Activated CD8-positive, alpha-beta T cell treated with anti-CD3 and anti-CD28 coated beads, Interleukin-2, amount 10 ng/mL, durations not matched to agents 7 days and 5 days (primary cell): ENCODE measurements around the gene MFNG. TPM values are rescaled to one million over a fixed set of nuclear protein-coding genes. Genes with fewer than 3 reads are reported as not detected.

Experiments used
- ATAC-seq: fragments of 150-1000 bp; cut with Tn5 transposase; one replicate; pipeline ENCODE4 v1.10.0; 2021; ENCODE audit warnings: moderate library complexity
- CTCF ChIA-PET: fragments of 350-600 bp; sonication (Branson Sonifier 250); formaldehyde crosslinking; loops from one replicate; lab custom pipeline; 2021; ENCODE audit warnings: antibody characterized with exemption; lab: Charles Lee
- POLR2A ChIA-PET: fragments of 350-600 bp; sonication (Branson Sonifier 250); formaldehyde crosslinking; loops from one replicate; lab custom pipeline; 2021; ENCODE audit warnings: antibody characterized with exemption; lab: Charles Lee
- DNase-seq: peaks from one replicate; pipeline ENCODE4 v3.0.0-alpha.2; 2020
- H3K27ac Mint-ChIP-seq: one replicate; pipeline ENCODE4 v1.8.0; 2021; ENCODE audit warnings: mild to moderate bottlenecking, mixed read lengths
- H3K27me3 Mint-ChIP-seq: one replicate; pipeline ENCODE4 v1.8.0; 2021; ENCODE audit warnings: low read depth, mixed read lengths
- H3K36me3 Mint-ChIP-seq: one replicate; pipeline ENCODE4 v1.8.0; 2021; ENCODE audit warnings: low read depth, mixed read lengths
- H3K4me1 Mint-ChIP-seq: one replicate; pipeline ENCODE4 v1.8.0; 2021; ENCODE audit warnings: low read depth, mixed read lengths
- H3K4me3 Mint-ChIP-seq: one replicate; pipeline ENCODE4 v1.8.0; 2021; ENCODE audit warnings: mild to moderate bottlenecking, mixed read lengths
- H3K9me3 Mint-ChIP-seq: one replicate; pipeline ENCODE4 v1.8.0; 2022; ENCODE audit warnings: mixed read lengths; ENCODE audit not compliant: insufficient read depth
- total RNA-seq, 2 experiments: library from RNA; stranded (reverse); gene quantifications; one replicate each; pipeline ENCODE4 v1.2.3, GENCODE V29; 2021

MFNG gene
- total RNA-seq, 2 experiments from 2014 or later = 227 to 232 TPM

DNA sequence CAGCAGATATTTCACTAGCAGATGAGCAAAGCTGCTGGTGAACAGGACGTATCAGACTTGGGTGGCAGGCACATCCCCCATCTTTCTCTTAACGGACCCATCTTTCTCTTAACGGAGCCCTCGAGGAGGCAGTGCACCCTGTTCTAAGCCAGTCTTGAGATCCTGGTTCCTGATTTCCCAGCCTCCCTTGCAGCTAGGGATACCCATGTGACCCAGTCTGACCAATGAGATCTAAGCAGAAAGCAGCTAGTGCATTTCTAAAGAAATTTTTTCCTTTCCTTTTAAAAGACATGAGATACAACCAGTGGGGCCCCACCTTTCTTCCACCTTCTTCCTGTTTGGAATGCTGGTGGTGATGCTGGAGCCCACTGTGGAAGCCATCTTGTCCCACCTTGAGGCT, 45.3 kb downstream of the MFNG start:
- DNase-seq = no peak
- POLR2A ChIA-PET = no interaction called here
- CTCF ChIA-PET = interaction anchor here (0.8 to 4.7 kb wide), 3 partner anchors 12 to 173 kb away, joined by 3 to 24 read pairs (median 3); no protein-coding TSS in a partner anchor

DNA sequence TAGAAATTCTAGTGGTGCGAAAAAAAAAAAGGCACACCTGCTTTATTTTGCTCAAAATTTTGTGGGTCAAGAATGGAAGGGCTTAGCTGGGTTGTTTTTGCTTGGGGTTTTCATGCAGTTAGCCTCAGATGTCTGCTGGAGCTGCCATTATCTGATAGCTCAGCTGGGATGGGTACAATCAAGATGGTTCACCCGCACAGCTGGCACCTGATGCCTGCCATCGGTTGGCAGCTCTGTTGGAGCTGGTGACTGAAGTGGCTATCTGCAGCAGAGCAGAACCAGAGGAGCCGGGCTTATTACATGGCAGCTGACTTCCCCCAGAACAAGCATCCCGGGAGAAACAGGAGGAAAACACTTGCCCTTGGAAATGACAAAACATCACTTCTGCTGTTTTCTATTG, 46.8 kb downstream of the MFNG start:
- Mint-ChIP-seq H3K27ac (no peak overlapping the region), H3K36me3 (peaks cover 2% of the 10 kb centered on the region), H3K9me3 (no peaks in the 10 kb centered on the region), H3K27me3 (peaks cover 3% of the 10 kb centered on the region), H3K4me3 (no peak overlapping the region), H3K4me1 (peaks cover 6% of the 10 kb centered on the region)
- DNase-seq (no peak), ATAC-seq (no peak)
- POLR2A ChIA-PET = interaction anchor here (0.6 kb wide), 1 partner anchor 15 kb away, joined by 4 read pairs; no protein-coding TSS in a partner anchor
- CTCF ChIA-PET = interaction anchor here (1.3 to 4.7 kb wide), 2 partner anchors 10 to 172 kb away, joined by 3 to 24 read pairs; no protein-coding TSS in a partner anchor

More for the DNA sequence above, 45.3 kb downstream of the MFNG start:
- ATAC-seq = no peak
- Mint-ChIP-seq H3K9me3 (no peaks in the 10 kb centered on the region), H3K4me3 (no peak overlapping the region), H3K36me3 (peaks cover 2% of the 10 kb centered on the region), H3K4me1 (peaks cover 6% of the 10 kb centered on the region), H3K27ac (no peak overlapping the region), H3K27me3 (peaks cover 3% of the 10 kb centered on the region)

DNA sequence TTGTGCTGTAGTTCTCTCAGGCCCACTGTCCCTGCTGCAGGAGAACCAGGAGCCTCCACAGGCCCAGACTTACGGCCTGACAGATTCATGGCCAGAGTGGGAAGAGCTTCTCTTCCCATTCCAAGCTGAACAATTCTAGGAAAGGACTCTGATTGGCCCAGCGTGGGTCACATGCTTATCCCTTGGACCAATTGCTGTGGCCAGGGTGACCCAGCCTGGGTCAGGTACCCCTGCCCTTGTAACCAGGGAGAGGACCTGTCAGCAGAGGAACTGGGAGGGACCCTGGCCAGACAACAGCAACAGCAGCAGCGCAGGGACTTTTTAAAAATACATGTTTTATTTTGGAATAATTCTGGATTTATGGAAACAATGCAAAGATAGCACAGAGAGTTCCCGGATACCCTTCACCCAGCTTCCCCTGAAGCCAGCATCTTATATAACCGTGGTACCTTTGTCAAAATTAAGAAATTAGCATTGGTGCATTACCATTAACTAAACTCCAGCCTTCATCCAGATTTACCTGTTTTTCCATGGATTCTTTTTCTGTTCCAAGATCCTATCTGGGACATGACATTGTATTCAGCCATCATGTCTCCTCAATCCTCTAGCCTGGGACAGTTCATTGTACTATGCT, 50.1 kb downstream of the MFNG start:
- peaks cover 5% of the 10 kb centered on the region for H3K36me3 Mint-ChIP-seq
- CTCF ChIA-PET = no interaction called here
- ATAC-seq = no peak
- DNase-seq = no peak
- peaks cover 12% of the 10 kb centered on the region for H3K4me1 Mint-ChIP-seq
- H3K27me3 Mint-ChIP-seq = peaks cover 3% of the 10 kb centered on the region
- POLR2A ChIA-PET = no interaction called here
- no peaks in the 10 kb centered on the region for H3K9me3 Mint-ChIP-seq
- H3K4me3 Mint-ChIP-seq = no peak overlapping the region
- no peak overlapping the region for H3K27ac Mint-ChIP-seq

DNA sequence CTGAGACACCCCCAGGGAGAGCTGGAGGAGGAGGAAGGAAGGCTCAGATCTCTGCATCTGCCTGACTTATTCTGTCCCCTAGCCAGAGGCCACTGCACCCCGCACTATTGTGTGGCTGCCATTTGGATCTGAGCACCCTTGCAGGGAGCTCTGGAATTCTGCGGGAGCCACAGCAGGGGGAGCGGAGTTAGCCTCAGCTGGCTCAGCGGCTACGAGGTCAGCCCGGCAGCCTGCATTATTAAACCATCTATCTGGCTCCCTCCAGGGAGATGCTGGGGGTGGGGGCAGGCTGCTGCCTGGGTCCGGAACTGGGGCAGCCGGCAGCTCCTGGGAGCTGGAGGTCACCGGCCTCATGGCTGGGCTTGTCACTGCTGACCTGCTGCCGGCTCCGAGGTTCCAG, 52.4 kb downstream of the MFNG start:
- no peak overlapping the region for H3K27ac Mint-ChIP-seq
- ATAC-seq (no peak), DNase-seq (no peak)
- peaks cover 13% of the 10 kb centered on the region for H3K27me3 Mint-ChIP-seq
- ChIA-PET POLR2A (interaction anchor here (0.6 kb wide), 1 partner anchor 189 kb away, joined by 3 read pairs; no protein-coding TSS in a partner anchor), CTCF (interaction anchor here (0.8 to 1.4 kb wide), 2 partner anchors 24 to 82 kb away, joined by 3 to 7 read pairs; no protein-coding TSS in a partner anchor)
- H3K36me3 Mint-ChIP-seq = peaks cover 3% of the 10 kb centered on the region
- H3K4me3 Mint-ChIP-seq = no peak overlapping the region
- peaks cover 12% of the 10 kb centered on the region for H3K4me1 Mint-ChIP-seq
- no peaks in the 10 kb centered on the region for H3K9me3 Mint-ChIP-seq

- H3K9me3 Mint-ChIP-seq = no peaks in the 10 kb centered on the region
- ATAC-seq = no peak
- ChIA-PET POLR2A (no interaction called here), CTCF (no interaction called here)
- H3K4me1 Mint-ChIP-seq = peaks cover 14% of the 10 kb centered on the region
- no peak for DNase-seq
- peaks cover 3% of the 10 kb centered on the region for H3K36me3 Mint-ChIP-seq
- no peak overlapping the region for H3K4me3 Mint-ChIP-seq
- peak overlapping the region; percentile 25 for H3K27ac Mint-ChIP-seq
- H3K27me3 Mint-ChIP-seq = peaks cover 24% of the 10 kb centered on the region
Measured at GRCh38 chr22:37432708-37433054, 53.5 kb downstream of the MFNG start.

DNA sequence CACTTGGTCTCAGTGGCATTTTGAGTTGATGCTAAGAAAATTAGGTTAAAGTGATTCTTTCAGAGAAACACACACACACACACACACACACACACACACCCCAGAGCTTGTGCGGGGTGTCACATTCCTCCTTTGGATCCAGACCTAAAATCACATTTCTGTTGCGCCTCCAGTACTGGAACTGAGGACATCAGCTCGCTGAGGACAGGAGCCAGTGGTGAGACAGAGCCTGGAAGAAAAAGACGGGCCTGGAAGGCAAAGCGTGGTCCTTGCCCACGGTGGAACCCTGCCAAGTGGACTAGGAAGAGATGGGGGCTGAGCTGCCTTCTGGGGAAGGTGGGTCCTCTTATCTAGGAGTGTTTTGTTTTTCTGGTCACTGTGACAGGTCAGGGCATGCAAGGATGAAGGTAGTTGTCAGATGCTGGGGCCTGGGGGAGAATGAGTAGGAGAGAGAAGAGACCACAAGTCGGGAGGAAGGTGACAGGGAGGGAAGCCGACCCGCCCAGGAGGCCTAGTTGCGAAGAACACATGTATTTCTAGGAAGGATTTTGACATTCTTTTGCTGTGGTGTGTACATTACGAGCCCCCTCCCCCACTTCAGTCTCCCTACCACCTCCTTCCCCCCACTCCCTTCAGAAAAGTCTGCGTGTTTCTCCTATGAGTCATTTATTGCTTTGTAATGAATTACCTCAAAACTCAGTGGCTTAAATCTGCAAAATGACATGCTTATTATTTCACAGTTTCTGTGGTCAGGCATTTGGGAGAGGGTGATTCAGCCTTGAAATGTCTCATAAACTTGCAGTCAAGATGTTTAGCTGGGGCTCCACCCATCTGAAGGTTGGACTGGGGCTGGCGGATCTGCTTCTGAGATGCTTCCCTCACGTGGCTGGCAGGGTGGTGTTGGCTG, 54.1 kb downstream of the MFNG start:
- Mint-ChIP-seq H3K4me3 (no peak overlapping the region), H3K36me3 (peaks cover 3% of the 10 kb centered on the region), H3K9me3 (no peaks in the 10 kb centered on the region), H3K4me1 (peaks cover 14% of the 10 kb centered on the region), H3K27ac (peak overlapping the region; percentile 25), H3K27me3 (peaks cover 24% of the 10 kb centered on the region)
- ATAC-seq = no peak
- ChIA-PET CTCF (interaction anchor here (0.9 to 4.8 kb wide), 4 partner anchors 10 to 164 kb away, joined by 3 to 61 read pairs (median 11); no protein-coding TSS in a partner anchor), POLR2A (interaction anchor here (0.6 to 1.4 kb wide), 2 partner anchors 101 to 115 kb away, joined by 3 to 4 read pairs; no protein-coding TSS in a partner anchor)
- no peak for DNase-seq

DNA sequence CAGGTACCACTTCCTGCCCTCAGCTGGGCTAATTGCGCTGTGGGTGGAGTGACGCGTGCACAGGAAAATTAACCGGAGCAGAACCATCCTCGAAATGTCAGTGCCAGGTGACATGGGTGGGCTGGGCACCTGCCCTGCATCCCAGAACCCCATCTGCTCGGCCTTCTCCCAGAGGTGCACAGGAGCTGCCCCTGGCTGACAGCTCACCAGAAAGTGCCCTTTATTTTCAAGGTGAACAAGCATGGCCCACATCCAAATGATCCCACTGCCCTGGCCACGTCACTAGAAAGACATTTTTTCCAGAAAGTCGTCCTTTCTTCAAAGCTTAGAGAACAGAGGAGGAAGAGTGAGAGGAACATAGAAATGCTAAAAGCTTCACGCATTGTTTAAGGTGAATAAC, 54.8 kb downstream of the MFNG start:
- Mint-ChIP-seq H3K27ac (no peak overlapping the region), H3K4me3 (no peak overlapping the region), H3K36me3 (peaks cover 3% of the 10 kb centered on the region), H3K27me3 (peaks cover 30% of the 10 kb centered on the region), H3K9me3 (no peaks in the 10 kb centered on the region), H3K4me1 (peaks cover 18% of the 10 kb centered on the region)
- ATAC-seq (no peak), DNase-seq (no peak)
- CTCF ChIA-PET = interaction anchor here (0.9 to 4.8 kb wide), 4 partner anchors 11 to 164 kb away, joined by 3 to 61 read pairs (median 11); no protein-coding TSS in a partner anchor
- POLR2A ChIA-PET = interaction anchor here (0.6 to 1.4 kb wide), 2 partner anchors 100 to 115 kb away, joined by 3 to 4 read pairs; no protein-coding TSS in a partner anchor

- H3K27me3 Mint-ChIP-seq = peaks cover 34% of the 10 kb centered on the region
- no peak for ATAC-seq
- H3K4me1 Mint-ChIP-seq = peaks cover 21% of the 10 kb centered on the region
- H3K27ac Mint-ChIP-seq = peak overlapping the region; percentile 27
- H3K4me3 Mint-ChIP-seq = no peak overlapping the region
- no peaks in the 10 kb centered on the region for H3K9me3 Mint-ChIP-seq
- CTCF ChIA-PET = interaction anchor here (1.4 to 4.8 kb wide), 5 partner anchors 10 to 163 kb away, joined by 3 to 61 read pairs (median 12); no protein-coding TSS in a partner anchor
- peaks cover 3% of the 10 kb centered on the region for H3K36me3 Mint-ChIP-seq
- POLR2A ChIA-PET = interaction anchor here (1.4 kb wide), 1 partner anchor 114 kb away, joined by 4 read pairs; no protein-coding TSS in a partner anchor
- no peak for DNase-seq
Measured at GRCh38 chr22:37430941-37431340, 55.2 kb downstream of the MFNG start.

DNA sequence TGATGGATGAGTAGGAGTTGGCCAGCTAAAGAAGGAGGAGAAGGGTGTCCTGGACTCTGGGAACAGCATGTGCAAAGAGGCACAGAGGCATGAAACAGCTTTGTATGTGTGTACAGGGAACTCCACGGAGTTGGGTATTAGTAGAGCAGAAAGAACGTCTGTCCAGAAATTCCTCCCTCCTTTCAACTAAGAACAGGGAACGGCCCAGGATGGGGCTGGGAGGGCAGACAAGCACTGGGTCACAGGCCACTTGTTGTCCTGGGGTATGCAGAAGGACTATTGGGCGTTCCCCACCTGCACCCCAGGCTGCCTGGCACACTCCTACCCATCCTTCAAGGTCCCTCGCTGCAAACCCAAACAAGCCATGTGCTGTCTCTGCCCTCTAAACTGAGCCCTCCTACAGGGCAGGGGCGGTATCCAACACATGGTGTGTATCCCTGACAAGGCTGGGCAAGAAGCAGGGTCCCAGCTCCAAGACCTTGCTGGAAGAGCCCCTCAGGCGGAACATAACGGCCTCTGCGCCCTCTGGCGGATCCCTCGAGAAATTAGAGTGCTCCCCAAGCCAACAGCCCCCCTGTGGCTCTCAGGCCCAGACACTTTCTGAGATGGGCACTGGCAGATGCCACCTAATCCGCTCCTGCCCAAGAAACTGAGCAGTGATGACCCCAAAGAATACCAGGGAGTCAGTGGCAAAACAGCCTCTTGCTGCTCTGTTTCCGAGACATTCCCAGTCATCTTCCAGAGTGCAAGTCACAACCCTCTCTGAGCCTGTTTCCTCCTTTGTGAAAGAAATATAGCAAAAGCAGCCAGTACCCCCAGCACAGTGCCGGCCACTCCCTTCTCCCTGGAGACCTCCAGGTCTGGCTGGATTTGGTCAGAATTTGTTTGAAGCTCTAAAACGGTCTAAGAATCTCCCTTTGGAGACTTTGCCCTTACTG, 57.3 kb downstream of the MFNG start:
- DNase-seq (peak; percentile 71), ATAC-seq (peak; percentile 66)
- H3K27me3 Mint-ChIP-seq = peaks cover 54% of the 10 kb centered on the region
- ChIA-PET POLR2A (no interaction called here), CTCF (interaction anchor here (0.7 to 4.8 kb wide), 19 partner anchors 10 to 187 kb away, joined by 3 to 61 read pairs (median 4); no protein-coding TSS in a partner anchor)
- peaks cover 21% of the 10 kb centered on the region for H3K4me1 Mint-ChIP-seq
- no peak overlapping the region for H3K27ac Mint-ChIP-seq
- no peak overlapping the region for H3K4me3 Mint-ChIP-seq
- H3K36me3 Mint-ChIP-seq = peaks cover 3% of the 10 kb centered on the region
- no peaks in the 10 kb centered on the region for H3K9me3 Mint-ChIP-seq

DNA sequence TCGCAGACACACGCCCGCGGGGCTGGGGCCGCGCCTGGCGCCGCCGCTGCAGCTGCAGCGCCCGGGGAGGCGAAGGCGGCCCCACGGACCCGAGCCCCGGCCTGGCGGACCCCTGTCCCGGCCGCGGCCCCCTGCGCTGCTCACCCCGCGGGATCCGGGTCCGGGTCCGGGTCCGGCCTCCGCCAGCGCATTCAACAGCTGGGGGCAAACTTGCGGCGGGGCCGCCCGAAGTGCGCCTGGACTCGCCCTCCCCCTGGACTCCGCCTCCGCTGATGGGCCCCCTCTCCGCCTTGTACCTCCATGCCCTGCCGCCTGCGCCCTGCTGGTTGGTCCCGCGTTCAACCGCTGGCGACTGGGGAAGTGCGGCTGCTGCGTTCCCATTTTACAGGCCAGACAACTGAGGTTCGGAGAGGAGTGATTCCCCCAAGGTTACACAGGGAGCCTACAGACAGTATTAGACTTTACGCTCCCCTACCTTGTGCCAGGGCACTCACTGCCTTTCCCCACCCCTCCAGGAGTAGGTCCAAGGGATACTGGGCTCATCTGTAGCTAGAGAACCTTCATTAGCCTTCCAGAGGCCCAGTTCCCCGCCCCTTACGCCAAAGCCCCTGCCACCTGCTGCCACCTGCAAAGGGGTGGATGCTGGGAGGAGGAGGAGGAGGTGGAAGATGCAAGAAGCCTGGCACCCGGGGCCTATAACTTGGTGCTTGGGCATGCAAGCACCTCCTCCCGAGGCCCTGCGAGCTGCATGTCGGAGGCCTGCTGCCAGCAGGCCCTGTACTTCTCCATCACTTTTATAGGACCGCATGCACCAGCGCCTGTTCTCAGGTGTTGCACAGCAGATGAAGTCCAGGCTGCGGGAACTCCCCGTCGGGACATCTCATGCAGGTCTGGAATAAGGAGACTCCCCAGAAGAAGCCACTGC, 58.2 kb downstream of the MFNG start:
- POLR2A ChIA-PET = no interaction called here
- H3K27me3 Mint-ChIP-seq = peaks cover 56% of the 10 kb centered on the region
- no peak overlapping the region for H3K4me3 Mint-ChIP-seq

More for the DNA sequence above, 58.2 kb downstream of the MFNG start:
- Mint-ChIP-seq H3K9me3 (no peaks in the 10 kb centered on the region), H3K36me3 (peaks cover 3% of the 10 kb centered on the region), H3K4me1 (peaks cover 21% of the 10 kb centered on the region), H3K27ac (no peak overlapping the region)
- CTCF ChIA-PET = interaction anchor here (0.7 to 4.8 kb wide), 15 partner anchors 9 to 186 kb away, joined by 3 to 61 read pairs (median 4); no protein-coding TSS in a partner anchor
- no peak for ATAC-seq
- DNase-seq = no peak
